Epithelial cell of proximal tubule (primary cell): Measurements from ENCODE around the gene DDHD1. TPM values are rescaled to one million over a fixed set of nuclear protein-coding genes. Genes with fewer than 3 reads are reported as not detected.
A peak's percentile ranks its signal among the peaks of the same experiment; 100 is the strongest.

Source experiments
- DNase-seq: peaks from one replicate; pipeline ENCODE4 v3.0.0-alpha.2; 2011; ENCODE audit warnings: low read depth
- H3K4me3 ChIP-seq: 2 replicates; pipeline ENCODE4 v1.5.1; 2011; ENCODE audit warnings: low read depth, mild to moderate bottlenecking, low read length
- CTCF ChIP-seq: conservative IDR thresholded peaks from 2 replicates; pipeline ENCODE4 v1.5.1; 2012; ENCODE audit warnings: low read depth, mild to moderate bottlenecking, low read length
- total RNA-seq: library from RNA; depleted of rRNA; stranded (reverse); fragments of >200 nt; gene quantifications from 2 replicates; pipeline ENCODE4 v1.2.3, GENCODE V29; 2015

Gene DDHD1
- total RNA-seq, 1 donor from 2014 or later, result 4.1 TPM

- DNase-seq, result no peak
- no peak for TF ChIP-seq CTCF
- no peak overlapping the region for H3K4me3 ChIP-seq
These were observed 132.8 kb downstream of the DDHD1 start for GRCh38 chr14:53020193-53020932.

- TF ChIP-seq CTCF, result no peak
These were observed 133.7 kb downstream of the DDHD1 start for GRCh38 chr14:53019406-53019805.

GRCh38 chr14:53017837-53018236 is 135.3 kb downstream of the DDHD1 start:
- TF ChIP-seq CTCF, result no peak
- no peak overlapping the region for H3K4me3 ChIP-seq
- DNase-seq, result no peak

More at GRCh38 chr14:53019406-53019805, 133.7 kb downstream of the DDHD1 start:
- no peak for DNase-seq
- no peak overlapping the region for H3K4me3 ChIP-seq

GRCh38 chr14:53016919-53017318 is 136.2 kb downstream of the DDHD1 start:
- TF ChIP-seq CTCF, result no peak
- no peak for DNase-seq

GRCh38 chr14:53016491-53016890 is 136.6 kb downstream of the DDHD1 start:
- no peak overlapping the region for H3K4me3 ChIP-seq
- no peak for DNase-seq
- no peak for TF ChIP-seq CTCF

More at GRCh38 chr14:53016919-53017318, 136.2 kb downstream of the DDHD1 start:
- H3K4me3 ChIP-seq, result no peak overlapping the region

GRCh38 chr14:53011053-53011462 is 142.1 kb downstream of the DDHD1 start:
- no peak overlapping the region for H3K4me3 ChIP-seq
- no peak for TF ChIP-seq CTCF
- peak; percentile 23 for DNase-seq
